ENCODE measurements around the gene TP53TG5. TPM values are rescaled to one million over a fixed set of nuclear protein-coding genes. Genes with fewer than 3 reads are reported as not detected.
A peak's percentile ranks its signal among the peaks of the same experiment; 100 is the strongest.

Gene TP53TG5
- total and polyA plus RNA-seq, 2 donors (not counting 1 experiment from before 2014, with no cell fraction given): 0.14 TPM; not detected in 1

- DNase-seq (ENCODE audit: low read depth in 2 of 2): peak in 1 of 2 donors; percentile 8
- no peaks in the 10 kb centered on the region for H3K9me3 ChIP-seq (ENCODE audit: control insufficient read depth, insufficient read depth, low read depth, low read length)
- H3K4me1 ChIP-seq (ENCODE audit: control insufficient read depth, extremely low read depth, insufficient read depth, low read length): peaks cover 73% of the 10 kb centered on the region
- H3K4me3 ChIP-seq (replicated peaks in 1 of 4; ENCODE audit: control extremely low read depth in 1 of 4, insufficient read depth in 1 of 4, low read depth in 3 of 4, low read length in 4 of 4): no peak overlapping the region
- no peaks in the 10 kb centered on the region for H3K27me3 ChIP-seq (ENCODE audit: control insufficient read depth, insufficient read depth, low read length)
- no peak overlapping the region for H3K9ac ChIP-seq (ENCODE audit: insufficient read depth, low read length)
- H3K79me2 ChIP-seq (ENCODE audit: control insufficient read depth, insufficient read depth, low read length): peaks cover 85% of the 10 kb centered on the region
- no peak overlapping the region for H2AFZ ChIP-seq (ENCODE audit: low read length)
- TF ChIP-seq EZH2 (IDR thresholded peaks at IDR 0.05; ENCODE audit: low read length, missing control alignments): no peak
- TF ChIP-seq CTCF (conservative IDR thresholded peaks at IDR 0.05 in 1 of 2, IDR thresholded peaks at IDR 0.05 in 1 of 2; ENCODE audit: low read depth in 1 of 2, low read length in 2 of 2): no peak
- H3K27ac ChIP-seq (ENCODE audit: insufficient read depth, low read length): peak overlapping the region; percentile 46
- no peaks in the 10 kb centered on the region for H4K20me1 ChIP-seq (ENCODE audit: control insufficient read depth, extremely low read depth, insufficient read depth, low read length)
- peak overlapping the region; percentile 15 for H3K4me2 ChIP-seq (ENCODE audit: extremely low read depth, insufficient read depth, low read length)
- peaks cover 14% of the 10 kb centered on the region for H3K36me3 ChIP-seq (ENCODE audit: control insufficient read depth, insufficient read depth, low read length)
Observed at GRCh38 chr20:45340951-45341350, 37.2 kb downstream of the TP53TG5 start.

- no peaks in the 10 kb centered on the region for H3K27me3 ChIP-seq (ENCODE audit: control insufficient read depth, insufficient read depth, low read length)
- H3K4me2 ChIP-seq (ENCODE audit: extremely low read depth, insufficient read depth, low read length): no peak overlapping the region
- no peak overlapping the region for H3K9ac ChIP-seq (ENCODE audit: insufficient read depth, low read length)
- H3K9me3 ChIP-seq (ENCODE audit: control insufficient read depth, insufficient read depth, low read depth, low read length): no peaks in the 10 kb centered on the region
- H3K4me1 ChIP-seq (ENCODE audit: control insufficient read depth, extremely low read depth, insufficient read depth, low read length): peaks cover 77% of the 10 kb centered on the region
- no peak overlapping the region for H3K4me3 ChIP-seq (replicated peaks in 1 of 4; ENCODE audit: control extremely low read depth in 1 of 4, insufficient read depth in 1 of 4, low read depth in 3 of 4, low read length in 4 of 4)
- TF ChIP-seq CTCF (conservative IDR thresholded peaks at IDR 0.05 in 1 of 2, IDR thresholded peaks at IDR 0.05 in 1 of 2; ENCODE audit: low read depth in 1 of 2, low read length in 2 of 2) (no peak), EZH2 (IDR thresholded peaks at IDR 0.05; ENCODE audit: low read length, missing control alignments) (no peak)
- no peaks in the 10 kb centered on the region for H4K20me1 ChIP-seq (ENCODE audit: control insufficient read depth, extremely low read depth, insufficient read depth, low read length)
- H2AFZ ChIP-seq (ENCODE audit: low read length): no peak overlapping the region
- peaks cover 18% of the 10 kb centered on the region for H3K36me3 ChIP-seq (ENCODE audit: control insufficient read depth, insufficient read depth, low read length)
- DNase-seq (ENCODE audit: low read depth in 2 of 2): no peak
- peaks cover 85% of the 10 kb centered on the region for H3K79me2 ChIP-seq (ENCODE audit: control insufficient read depth, insufficient read depth, low read length)
- H3K27ac ChIP-seq (ENCODE audit: insufficient read depth, low read length): peak overlapping the region; percentile 46
Observed at GRCh38 chr20:45340236-45340847, 37.8 kb downstream of the TP53TG5 start.

- H2AFZ ChIP-seq (ENCODE audit: low read length): no peak overlapping the region
- no peak for DNase-seq (ENCODE audit: low read depth in 2 of 2)
- H3K4me1 ChIP-seq (ENCODE audit: control insufficient read depth, extremely low read depth, insufficient read depth, low read length): peaks cover 75% of the 10 kb centered on the region
- peaks cover 20% of the 10 kb centered on the region for H3K36me3 ChIP-seq (ENCODE audit: control insufficient read depth, insufficient read depth, low read length)
- no peak overlapping the region for H3K4me2 ChIP-seq (ENCODE audit: extremely low read depth, insufficient read depth, low read length)
- no peaks in the 10 kb centered on the region for H3K9me3 ChIP-seq (ENCODE audit: control insufficient read depth, insufficient read depth, low read depth, low read length)
- no peaks in the 10 kb centered on the region for H4K20me1 ChIP-seq (ENCODE audit: control insufficient read depth, extremely low read depth, insufficient read depth, low read length)
- no peak for TF ChIP-seq EZH2 (IDR thresholded peaks at IDR 0.05; ENCODE audit: low read length, missing control alignments)
- no peak for TF ChIP-seq CTCF (conservative IDR thresholded peaks at IDR 0.05 in 1 of 2, IDR thresholded peaks at IDR 0.05 in 1 of 2; ENCODE audit: low read depth in 1 of 2, low read length in 2 of 2)
- no peak overlapping the region for H3K9ac ChIP-seq (ENCODE audit: insufficient read depth, low read length)
- H3K27me3 ChIP-seq (ENCODE audit: control insufficient read depth, insufficient read depth, low read length): no peaks in the 10 kb centered on the region
- peaks cover 85% of the 10 kb centered on the region for H3K79me2 ChIP-seq (ENCODE audit: control insufficient read depth, insufficient read depth, low read length)
- no peak overlapping the region for H3K4me3 ChIP-seq (replicated peaks in 1 of 4; ENCODE audit: control extremely low read depth in 1 of 4, insufficient read depth in 1 of 4, low read depth in 3 of 4, low read length in 4 of 4)
- peak overlapping the region; percentile 46 for H3K27ac ChIP-seq (ENCODE audit: insufficient read depth, low read length)
Observed at GRCh38 chr20:45339799-45340198, 38.3 kb downstream of the TP53TG5 start.

Data from fibroblast of lung (primary cell).